SK-N-SH treated with all-trans-retinoic acid at 6 μM for 48 hours (cell line): ENCODE results near the gene SUPT4H1.

Experiments
- ATAC-seq: fragments of 200-7000 bp; cut with Tn5 transposase; 3 replicates; pipeline ENCODE4 v1.9.1; 2020; ENCODE audit warnings: mild to moderate bottlenecking, moderate library complexity
- ARNTL ChIP-seq: fragments of 450-650 bp; formaldehyde crosslinking; IDR thresholded peaks from 2 replicates; pipeline ENCODE4 v1.5.0; 2020; ENCODE audit warnings: low read depth, mild to moderate bottlenecking, moderate library complexity, borderline replicate concordance
- BACH2 ChIP-seq: fragments of 250-450 bp; sonication (Bioruptor Pico); IDR thresholded peaks from 2 replicates; pipeline ENCODE4 v1.9.0; 2021; ENCODE audit warnings: mild to moderate bottlenecking, borderline replicate concordance
- CSDC2 ChIP-seq: fragments of 250-450 bp; sonication (Bioruptor Pico); IDR thresholded peaks from 2 replicates; pipeline ENCODE4 v1.5.0; 2020; ENCODE audit warnings: mild to moderate bottlenecking, moderate library complexity
- CSRNP3 ChIP-seq: fragments of 250-450 bp; sonication (Bioruptor Pico); IDR thresholded peaks from 2 replicates; pipeline ENCODE4 v1.5.1; 2021; ENCODE audit warnings: mild to moderate bottlenecking, moderate library complexity
- GLIS3 ChIP-seq: fragments of 250-450 bp; sonication (Bioruptor Pico); IDR thresholded peaks from 2 replicates; pipeline ENCODE4 v1.5.0; 2020; ENCODE audit warnings: mild to moderate bottlenecking, moderate library complexity
- ISL1 ChIP-seq: fragments of 250-450 bp; sonication (Bioruptor Pico); IDR thresholded peaks from 2 replicates; pipeline ENCODE4 v2.1.2; 2022; ENCODE audit warnings: mild to moderate bottlenecking, moderate library complexity
- OSR1 ChIP-seq: fragments of 250-450 bp; sonication (Bioruptor Pico); IDR thresholded peaks from 2 replicates; pipeline ENCODE4 v1.8.0; 2022; ENCODE audit warnings: moderate library complexity, mild to moderate bottlenecking, inconsistent platforms
- PATZ1 ChIP-seq: fragments of 250-450 bp; sonication (Bioruptor Pico); IDR thresholded peaks from 2 replicates; pipeline ENCODE4 v1.8.0; 2020; ENCODE audit warnings: mild to moderate bottlenecking, moderate library complexity, borderline replicate concordance
- POU6F1 ChIP-seq: fragments of 250-450 bp; sonication (Bioruptor Pico); IDR thresholded peaks from 2 replicates; pipeline ENCODE4 v1.8.0; 2021; ENCODE audit warnings: low read depth, mild to moderate bottlenecking, moderate library complexity, borderline replicate concordance
- PPARA ChIP-seq: fragments of 250-450 bp; sonication (Bioruptor Pico); IDR thresholded peaks from 2 replicates; pipeline ENCODE4 v1.5.0; 2020; ENCODE audit warnings: mild to moderate bottlenecking, borderline replicate concordance
- RARB ChIP-seq: fragments of 250-450 bp; sonication (Bioruptor Pico); IDR thresholded peaks from 2 replicates; pipeline ENCODE4 v1.8.0; 2021; ENCODE audit warnings: mild to moderate bottlenecking, moderate library complexity
- SNAI2 ChIP-seq: fragments of 250-450 bp; sonication (Bioruptor Pico); IDR thresholded peaks from 2 replicates; pipeline ENCODE4 v1.5.0; 2020; ENCODE audit warnings: mild to moderate bottlenecking, moderate library complexity
- TCF4 ChIP-seq: fragments of 250-450 bp; sonication (Bioruptor Pico); IDR thresholded peaks from 2 replicates; pipeline ENCODE4 v1.8.0; 2021; ENCODE audit warnings: mild to moderate bottlenecking, moderate library complexity, borderline replicate concordance
- TOX ChIP-seq: fragments of 250-450 bp; sonication (Bioruptor Pico); IDR thresholded peaks from 2 replicates; pipeline ENCODE4 v1.8.0; 2021; ENCODE audit warnings: mild to moderate bottlenecking, moderate library complexity, borderline replicate concordance
- ZC3H10 ChIP-seq: fragments of 250-450 bp; sonication (Bioruptor Pico); IDR thresholded peaks from 2 replicates; pipeline ENCODE4 v1.5.1; 2021; ENCODE audit warnings: mild to moderate bottlenecking, moderate library complexity
- ZFP30 ChIP-seq: fragments of 450-650 bp; formaldehyde crosslinking; IDR thresholded peaks from 2 replicates; pipeline ENCODE4 v1.5.0; 2022; ENCODE audit warnings: mild to moderate bottlenecking, moderate library complexity
- ZNF70 ChIP-seq: fragments of 450-650 bp; formaldehyde crosslinking; IDR thresholded peaks from 2 replicates; pipeline ENCODE4 v1.5.0; 2020; ENCODE audit warnings: mild to moderate bottlenecking, moderate library complexity
- ZNF8 ChIP-seq: fragments of 450-650 bp; formaldehyde crosslinking; IDR thresholded peaks from 2 replicates; pipeline ENCODE4 v1.5.0; 2020; ENCODE audit warnings: mild to moderate bottlenecking, moderate library complexity
- TF ChIP-seq, protein P1 (sequence below): fragments of 250-450 bp; sonication (Bioruptor Pico); IDR thresholded peaks from 2 replicates; pipeline ENCODE4 v1.5.1; 2020; ENCODE audit warnings: low read depth, mild to moderate bottlenecking, moderate library complexity

SUPT4H1 gene

DNA sequence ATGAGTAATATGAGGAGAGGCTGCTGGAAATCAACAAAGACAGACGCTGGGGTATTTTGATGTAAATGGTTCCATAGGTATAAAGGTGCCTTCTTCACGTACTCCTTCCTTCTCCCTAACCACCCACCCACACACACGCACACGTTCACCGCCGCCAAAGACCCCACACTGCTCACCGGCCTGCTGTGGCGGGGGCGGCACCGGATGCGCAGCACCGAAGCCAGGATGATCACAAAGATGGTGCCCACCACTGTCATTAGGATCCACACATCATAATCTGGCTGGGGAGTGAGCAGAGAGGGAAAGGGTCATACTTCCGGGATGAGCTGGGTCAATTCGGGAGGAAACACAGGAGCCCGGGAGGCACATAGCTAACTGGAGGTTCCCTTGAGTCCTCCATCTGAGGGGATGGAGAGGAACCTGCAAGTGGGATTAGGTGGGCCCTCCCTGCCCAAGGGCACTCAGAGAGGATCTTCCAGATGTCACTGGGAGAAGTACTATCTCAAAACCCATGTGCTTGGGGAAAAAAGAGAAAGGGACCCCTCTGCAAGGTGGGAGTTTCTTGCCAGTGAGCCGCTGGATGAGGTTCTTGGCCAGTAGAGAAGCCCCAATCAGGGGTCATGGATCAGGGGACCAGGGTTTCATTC is 10.5 kb upstream of the SUPT4H1 start:
- no peak for TF ChIP-seq ARNTL
- TF ChIP-seq TCF4 (CRISPR knock-in tag) = no peak
- TF ChIP-seq ZNF8 (CRISPR knock-in tag) = no peak
- no peak for TF ChIP-seq OSR1
- TF ChIP-seq ISL1 (CRISPR knock-in tag) = no peak
- TF ChIP-seq GLIS3 = no peak
- TF ChIP-seq POU6F1 (CRISPR knock-in tag) = no peak
- TF ChIP-seq BACH2 (CRISPR knock-in tag) = no peak
- no peak for ATAC-seq

DNA sequence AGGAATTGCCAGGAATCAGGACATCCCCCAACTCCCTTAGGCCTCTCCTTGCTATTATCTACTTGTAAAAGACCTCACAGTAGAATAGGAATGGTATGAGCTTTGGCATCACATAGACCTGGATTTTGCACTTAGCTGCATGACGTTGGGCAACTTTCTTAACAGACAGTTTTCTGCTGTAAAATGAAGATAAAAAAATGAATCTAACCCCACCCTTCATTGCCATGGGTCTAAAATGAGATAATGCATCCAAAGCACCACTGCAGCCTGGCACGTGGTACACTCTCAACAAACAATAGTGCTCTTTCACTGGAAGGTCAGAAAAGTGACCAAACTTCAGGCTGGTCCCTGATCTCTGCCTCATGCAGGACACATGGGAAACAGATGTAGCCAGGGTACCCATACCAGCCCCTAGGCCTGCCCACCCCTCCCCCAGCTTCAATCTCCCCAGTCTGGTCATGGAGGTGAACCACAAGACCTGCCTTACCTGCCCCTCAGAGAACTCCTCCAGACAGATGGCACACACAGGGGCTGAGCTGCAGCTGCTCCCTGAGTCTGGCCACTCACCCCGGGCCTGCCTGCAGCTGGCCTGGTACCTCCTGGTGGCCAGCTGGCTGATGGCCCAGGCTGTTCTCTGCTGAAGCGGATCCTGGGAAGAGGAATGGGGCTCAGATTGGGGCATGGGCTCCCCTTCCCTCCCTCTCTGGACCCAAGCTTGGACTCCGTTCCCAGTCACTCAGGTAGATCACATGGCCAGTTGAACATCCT is 8.5 kb upstream of the SUPT4H1 start:
- no peak for TF ChIP-seq SNAI2 (CRISPR knock-in tag)
- no peak for TF ChIP-seq ZNF70 (CRISPR knock-in tag)
- TF ChIP-seq CSDC2 (CRISPR knock-in tag) = no peak
- TF ChIP-seq PPARA (CRISPR knock-in tag) = no peak
- TF ChIP-seq GLIS3 = no peak
- TF ChIP-seq ZFP30 = no peak
- TF ChIP-seq ARNTL = no peak
- no peak for TF ChIP-seq CSRNP3 (CRISPR knock-in tag)
- TF ChIP-seq POU6F1 (CRISPR knock-in tag) = no peak
- no peak for TF ChIP-seq OSR1
- TF ChIP-seq, protein P1, sequence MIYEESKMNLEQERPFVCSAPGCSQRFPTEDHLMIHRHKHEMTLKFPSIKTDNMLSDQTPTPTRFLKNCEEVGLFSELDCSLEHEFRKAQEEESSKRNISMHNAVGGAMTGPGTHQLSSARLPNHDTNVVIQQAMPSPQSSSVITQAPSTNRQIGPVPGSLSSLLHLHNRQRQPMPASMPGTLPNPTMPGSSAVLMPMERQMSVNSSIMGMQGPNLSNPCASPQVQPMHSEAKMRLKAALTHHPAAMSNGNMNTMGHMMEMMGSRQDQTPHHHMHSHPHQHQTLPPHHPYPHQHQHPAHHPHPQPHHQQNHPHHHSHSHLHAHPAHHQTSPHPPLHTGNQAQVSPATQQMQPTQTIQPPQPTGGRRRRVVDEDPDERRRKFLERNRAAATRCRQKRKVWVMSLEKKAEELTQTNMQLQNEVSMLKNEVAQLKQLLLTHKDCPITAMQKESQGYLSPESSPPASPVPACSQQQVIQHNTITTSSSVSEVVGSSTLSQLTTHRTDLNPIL (CRISPR knock-in tag) = no peak
- TF ChIP-seq ZC3H10 = no peak
- TF ChIP-seq ISL1 (CRISPR knock-in tag) = no peak
- TF ChIP-seq PATZ1 (CRISPR knock-in tag) = no peak
- no peak for ATAC-seq

GRCh38 chr17:58358408-58359172 is 6.6 kb upstream of the SUPT4H1 start:
- TF ChIP-seq TOX (CRISPR knock-in tag) (no peak), ISL1 (CRISPR knock-in tag) (no peak), OSR1 (no peak), ZNF8 (CRISPR knock-in tag) (no peak), ZC3H10 (no peak), TCF4 (CRISPR knock-in tag) (no peak), RARB (CRISPR knock-in tag) (no peak)
- no peak for ATAC-seq
